Breast epithelium (tissue), 4 donors: ENCODE measurements around the gene SV2C. TPM values are rescaled to one million over a fixed set of nuclear protein-coding genes. Genes with fewer than 3 reads are reported as not detected.
"Not testable (repeated sequence)": the region's sequence is repeated elsewhere in the genome, so short reads cannot be mapped to it uniquely, and the experiment has no call there.

ENCODE experiments used
- DNase-seq, 2 donors: peaks; one replicate each; pipeline ENCODE4 v3.0.0-alpha.2; 2019; ENCODE audit warnings: low spot score in 2 of 2
- H3K27ac ChIP-seq, 2 donors: fragments of 200-600 bp; sonication (generic) in 1 of 2; one replicate each; pipeline ENCODE4 v1.5.1; 2016 to 2019; ENCODE audit warnings: mild to moderate bottlenecking in 1 of 2
- H3K27me3 ChIP-seq, 2 donors: fragments of 200-600 bp; sonication (generic) in 1 of 2; one replicate each; pipeline versions ENCODE4 v1.5.1 to v1.6.0; 2017 to 2019; ENCODE audit warnings: control low read depth in 1 of 2, mild to moderate bottlenecking in 1 of 2
- H3K36me3 ChIP-seq: fragments of 200-600 bp; one replicate; pipeline ENCODE4 v1.5.1; 2019
- H3K4me1 ChIP-seq, 2 donors: fragments of 200-600 bp; sonication (generic); one replicate each; pipeline ENCODE4 v1.5.1; 2016 to 2019; ENCODE audit warnings: control low read depth in 1 of 2
- H3K4me3 ChIP-seq, 3 donors: fragments of 200-600 bp; sonication (generic); 1 replicate in 2 of 3; 2 replicates in 1 of 3; pipeline ENCODE4 v1.5.1; 2016 to 2019; ENCODE audit warnings: mild to moderate bottlenecking in 3 of 3, moderate library complexity in 2 of 3
- H3K9me3 ChIP-seq, 2 donors: fragments of 200-600 bp; sonication (generic) in 1 of 2; one replicate each; pipeline ENCODE4 v1.5.1; 2016 to 2019; ENCODE audit warnings: control low read depth in 1 of 2
- CTCF ChIP-seq, 3 donors: fragments of 450-650 bp; IDR thresholded peaks; one replicate each; pipeline ENCODE4 v1.5.1; 2016 to 2017; ENCODE audit warnings: antibody characterized with exemption in 3 of 3, mild to moderate bottlenecking in 3 of 3, moderate library complexity in 3 of 3
- POLR2A ChIP-seq: fragments of 450-650 bp; IDR thresholded peaks from one replicate; pipeline ENCODE4 v1.6.1; 2016; ENCODE audit warnings: antibody characterized with exemption, mild to moderate bottlenecking, moderate library complexity
- POLR2AphosphoS5 ChIP-seq, 3 donors: sonication (generic); formaldehyde crosslinking; IDR thresholded peaks; one replicate each; pipeline ENCODE4 v1.6.1; 2017; ENCODE audit warnings: antibody characterized with exemption in 3 of 3
- intact Hi-C: fragments of 100-400 bp; cut with DNase I; formaldehyde crosslinking; loops from one replicate; pipeline ENCODE4 v1.15.1; 2023; ENCODE audit warnings: low total_unique reads
- total RNA-seq, 3 donors: library from RNA; depleted of rRNA; stranded (reverse); fragments of >200 nt; gene quantifications; one replicate each; pipeline ENCODE4 v1.1.0, GENCODE V29; 2016

SV2C gene
- 1 to 10 TPM in 1 of 3 donors, under 1 TPM in 2; 0.32 to 1.3 (median 0.59) TPM for total RNA-seq

- no peak for TF ChIP-seq POLR2A
- TF ChIP-seq POLR2AphosphoS5 (IDR thresholded peaks at IDR 0.05), result no peak
- no peak for TF ChIP-seq CTCF (IDR thresholded peaks at IDR 0.05)
- Histone ChIP-seq H3K27ac (no peak within 1 kb of the TSS), H3K9me3 (no peaks in the 10 kb centered on the region), H3K36me3 (no peaks in the 10 kb centered on the region), H3K4me3 (peak within 1 kb of the TSS; percentile 11 to 63 (median 43)), H3K27me3 (peaks cover 0 to 63% of the 10 kb centered on the region in 2 donors), H3K4me1 (peaks cover 7% of the 10 kb centered on the region in 2 donors)
- intact Hi-C loops, result no loop called here
- DNase-seq, result no peak
Measured at GRCh38 chr5:76082772-76083554, at the start of gene SV2C. Gene SV2C, plus strand, starts transcription at chr5:76083383. Its CDS starts 48,368 bp downstream, at chr5:76131751.

- DNase-seq, H3K27ac ChIP-seq, intact Hi-C loops, H3K27me3 ChIP-seq, H3K9me3 ChIP-seq, H3K36me3 ChIP-seq, H3K4me1 ChIP-seq: not testable (repeated sequence)
- peak overlapping the region in 1 of 3 donors; percentile 28 for H3K4me3 ChIP-seq
Measured at GRCh38 chr5:76037736-76038151, 45.4 kb upstream of the SV2C start.

GRCh38 chr5:76038212-76038611 is 45.0 kb upstream of the SV2C start:
- intact Hi-C loops, result no loop called here
- no peak for TF ChIP-seq POLR2AphosphoS5 (IDR thresholded peaks at IDR 0.05)
- H3K36me3 ChIP-seq, result no peaks in the 10 kb centered on the region
- no peaks in the 10 kb centered on the region for H3K27me3 ChIP-seq
- DNase-seq, result no peak
- H3K9me3 ChIP-seq, result no peaks in the 10 kb centered on the region
- no peak overlapping the region for H3K27ac ChIP-seq
- H3K4me1 ChIP-seq, result no peaks in the 10 kb centered on the region
- H3K4me3 ChIP-seq, result peak overlapping the region in 1 of 3 donors; percentile 28

- Histone ChIP-seq H3K4me3 (no peak overlapping the region), H3K27ac (no peak overlapping the region), H3K4me1 (no peaks in the 10 kb centered on the region), H3K27me3 (no peaks in the 10 kb centered on the region), H3K9me3 (no peaks in the 10 kb centered on the region), H3K36me3 (no peaks in the 10 kb centered on the region)
- TF ChIP-seq POLR2AphosphoS5 (IDR thresholded peaks at IDR 0.05) (no peak), POLR2A (no peak), CTCF (IDR thresholded peaks at IDR 0.05) (no peak)
- DNase-seq, result no peak
- intact Hi-C loops, result loop anchor here (10.0 kb wide), 1 partner anchor 1686 kb away; no protein-coding TSS in a partner anchor
Measured at GRCh38 chr5:76040806-76041205, 42.4 kb upstream of the SV2C start.

GRCh38 chr5:76041863-76042262 is 41.3 kb upstream of the SV2C start:
- intact Hi-C loops, result loop anchor here (10.0 kb wide), 1 partner anchor 1687 kb away; no protein-coding TSS in a partner anchor

More at GRCh38 chr5:76041863-76042262, 41.3 kb upstream of the SV2C start:
- H3K4me3 ChIP-seq, result no peak overlapping the region
- no peak for DNase-seq
- TF ChIP-seq POLR2AphosphoS5 (IDR thresholded peaks at IDR 0.05) (no peak), CTCF (IDR thresholded peaks at IDR 0.05) (no peak), POLR2A (no peak)
- H3K4me1 ChIP-seq, result no peaks in the 10 kb centered on the region
- no peak overlapping the region for H3K27ac ChIP-seq
- no peaks in the 10 kb centered on the region for H3K9me3 ChIP-seq
- H3K27me3 ChIP-seq, result no peaks in the 10 kb centered on the region
- no peaks in the 10 kb centered on the region for H3K36me3 ChIP-seq
